ENCODE measurements around the gene SMAP2.

GRCh38 chr1:40352126-40352525, 21.4 kb upstream of the SMAP2 start:
- no peak for TF ChIP-seq EP300 (IDR thresholded peaks at IDR 0.05)
- TF ChIP-seq, protein P1, sequence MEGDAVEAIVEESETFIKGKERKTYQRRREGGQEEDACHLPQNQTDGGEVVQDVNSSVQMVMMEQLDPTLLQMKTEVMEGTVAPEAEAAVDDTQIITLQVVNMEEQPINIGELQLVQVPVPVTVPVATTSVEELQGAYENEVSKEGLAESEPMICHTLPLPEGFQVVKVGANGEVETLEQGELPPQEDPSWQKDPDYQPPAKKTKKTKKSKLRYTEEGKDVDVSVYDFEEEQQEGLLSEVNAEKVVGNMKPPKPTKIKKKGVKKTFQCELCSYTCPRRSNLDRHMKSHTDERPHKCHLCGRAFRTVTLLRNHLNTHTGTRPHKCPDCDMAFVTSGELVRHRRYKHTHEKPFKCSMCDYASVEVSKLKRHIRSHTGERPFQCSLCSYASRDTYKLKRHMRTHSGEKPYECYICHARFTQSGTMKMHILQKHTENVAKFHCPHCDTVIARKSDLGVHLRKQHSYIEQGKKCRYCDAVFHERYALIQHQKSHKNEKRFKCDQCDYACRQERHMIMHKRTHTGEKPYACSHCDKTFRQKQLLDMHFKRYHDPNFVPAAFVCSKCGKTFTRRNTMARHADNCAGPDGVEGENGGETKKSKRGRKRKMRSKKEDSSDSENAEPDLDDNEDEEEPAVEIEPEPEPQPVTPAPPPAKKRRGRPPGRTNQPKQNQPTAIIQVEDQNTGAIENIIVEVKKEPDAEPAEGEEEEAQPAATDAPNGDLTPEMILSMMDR (IDR thresholded peaks at IDR 0.05): no peak
